Dedifferentiated amniotic fluid mesenchymal stem cell (primary cell): ENCODE data around the gene NRROS.
"Not testable (repeated sequence)": the region's sequence is repeated elsewhere in the genome, so short reads cannot be mapped to it uniquely, and the experiment has no call there.

ENCODE experiments used
- DNase-seq: peaks from one replicate; pipeline ENCODE4 v3.0.0-alpha.2; 2016; ENCODE audit errors: extremely low spot score

The NRROS gene

GRCh38 chr3:196624907-196625306 lies 14.6 kb upstream of the NRROS start:
- DNase-seq, result no peak

- no peak for DNase-seq
Observed at GRCh38 chr3:196625331-196625730, 14.2 kb upstream of the NRROS start.

GRCh38 chr3:196627918-196628231 lies 11.6 kb upstream of the NRROS start:
- no peak for DNase-seq

GRCh38 chr3:196629228-196629627 lies 10.3 kb upstream of the NRROS start:
- DNase-seq, result no peak

- no peak for DNase-seq
Observed at GRCh38 chr3:196631682-196632045, 7.8 kb upstream of the NRROS start.

- peak; percentile 53 for DNase-seq
Observed at GRCh38 chr3:196632046-196632751, 7.3 kb upstream of the NRROS start.

GRCh38 chr3:196633555-196634151 lies 5.8 kb upstream of the NRROS start:
- no peak for DNase-seq

- no peak for DNase-seq
Observed at GRCh38 chr3:196634224-196634623, 5.3 kb upstream of the NRROS start.

GRCh38 chr3:196634829-196635228 lies 4.7 kb upstream of the NRROS start:
- DNase-seq, result no peak

GRCh38 chr3:196636369-196637349 lies 2.8 kb upstream of the NRROS start:
- DNase-seq, result no peak

- DNase-seq, result not testable (repeated sequence)
Observed at GRCh38 chr3:196637941-196638340, 1.6 kb upstream of the NRROS start.

- DNase-seq, result no peak
Observed at GRCh38 chr3:196638861-196639482, 522 bp upstream of the NRROS start.

GRCh38 chr3:196640297-196641018 lies 964 bp downstream of the NRROS start:
- DNase-seq, result no peak

- no peak for DNase-seq
Observed at GRCh38 chr3:196641333-196642054, 2.0 kb downstream of the NRROS start.

GRCh38 chr3:196642434-196642833 lies 2.9 kb downstream of the NRROS start:
- DNase-seq, result no peak

- no peak for DNase-seq
Observed at GRCh38 chr3:196643201-196643749, 3.8 kb downstream of the NRROS start.

GRCh38 chr3:196643761-196644160 lies 4.3 kb downstream of the NRROS start:
- DNase-seq, result no peak

- DNase-seq, result no peak
Observed at GRCh38 chr3:196645096-196645495, 5.6 kb downstream of the NRROS start.

- DNase-seq, result no peak
Observed at GRCh38 chr3:196645897-196646665, 6.6 kb downstream of the NRROS start.
